ENCODE measurements around the gene SPPL2B. TPM values are rescaled to one million over a fixed set of nuclear protein-coding genes. Genes with fewer than 3 reads are reported as not detected.

Gene SPPL2B
- total RNA-seq (2011; cell fraction: chromatin; rRNA removed; ENCODE audit: low replicate concordance) = 147 and 415 TPM in 2 replicates
- 310 and 318 TPM in 2 replicates for total RNA-seq (2011; cell fraction: nucleolus; rRNA removed)
- total RNA-seq (2011; cell fraction: nucleoplasm; rRNA removed) = 175 and 195 TPM in 2 replicates
- 32.0 and 33.9 TPM in 2 replicates for total RNA-seq (2014; rRNA removed)
- 2.6 and 4.1 TPM in 2 replicates for total RNA-seq (2014; rRNA removed; fragmentation: Illumina TruSeq; extraction: Trizol)
- total RNA-seq (2015; rRNA removed; fragmentation: Illumina TruSeq; extraction: Trizol) = 15.1 and 16.9 TPM in 2 replicates
- total RNA-seq (2021) = 63.6 and 74.0 TPM in 2 replicates
- 24.9 and 30.0 TPM in 2 replicates for polyA plus RNA-seq (2011; rRNA removed)
- 28.7 and 44.8 TPM in 2 replicates for polyA plus RNA-seq (2011; cell fraction: cytosol; rRNA removed)
- 317 and 559 TPM in 2 replicates for polyA plus RNA-seq (2011; cell fraction: nucleus; rRNA removed)
- polyA plus RNA-seq (2012) = 67.0 and 110 TPM in 2 replicates
- 8.4 and 19.9 TPM in 2 replicates for polyA plus RNA-seq (2014; fragmentation: Illumina TruSeq; extraction: Trizol)
- under 1 TPM; 0.20 to 0.29 TPM for polyA plus RNA-seq (2014; fragmentation: Nextera tagmentation; extraction: Ambion mirVana)
- 62.9 and 81.2 TPM in 2 replicates for polyA plus RNA-seq (2014; rRNA removed)
- 3.4 and 6.9 TPM in 2 replicates for polyA minus RNA-seq (2011; rRNA and poly(A)+ RNA removed)
- polyA minus RNA-seq (2011; cell fraction: cytosol; rRNA and poly(A)+ RNA removed) = 14.0 and 22.7 TPM in 2 replicates
- 52.0 and 52.1 TPM in 2 replicates for polyA minus RNA-seq (2011; cell fraction: nucleus; rRNA and poly(A)+ RNA removed)
- percentile 61 among the genes with signal in this experiment for Bru-seq, nascent RNA
- BruChase-seq, experiment 1, labeled RNA remaining after a 2-hour chase = percentile 54 among the genes with signal in this experiment
- BruChase-seq, experiment 2, labeled RNA remaining after a 6-hour chase = percentile 62 among the genes with signal in this experiment
- long read RNA-seq, experiment 1, partial matches to known transcripts = 22 of 60 reads
- long read RNA-seq, experiment 1, other reads (novel, unspliced or antisense) = 35 of 60 reads
- long read RNA-seq, experiment 2, partial matches to known transcripts = 3 of 15 reads
- long read RNA-seq, experiment 2, other reads (novel, unspliced or antisense) = 7 of 15 reads
- long read RNA-seq, experiment 3, partial matches to known transcripts = 2 of 6 reads
- long read RNA-seq, experiment 3, other reads (novel, unspliced or antisense) = 1 of 6 reads

GRCh38 chr19:2328401-2329148 lies at the start of gene SPPL2B, which contains the start of gene LSM7:
Gene SPPL2B (plus strand): TSS chr19:2328684. CDS start chr19:2328710, 26 bp downstream.
Gene LSM7 (minus strand): TSS chr19:2328586. CDS start chr19:2328566, 20 bp downstream.
- Histone ChIP-seq H3K9me3 (replicated peaks; ENCODE audit: control insufficient read depth, insufficient read depth, low read depth, low read length) (no peaks in the 10 kb centered on the region), H3K9me1 (ENCODE audit: control insufficient read depth, insufficient read depth, low read length) (no peaks in the 10 kb centered on the region), H3K4me1 (replicated peaks in 1 of 2; ENCODE audit: control insufficient read depth in 2 of 2, insufficient read depth in 2 of 2, low read length in 2 of 2) (peaks cover 28 to 73% of the 10 kb centered on the region in 2 experiments; a peak in 4 of 5 replicates), H3K27ac (ENCODE audit: extremely low read depth, low read depth, low read length) (peak within 1 kb of the TSS; percentile 74), H3K4me2 (ENCODE audit: insufficient read depth, low read length) (peak within 1 kb of the TSS; percentile 88), H3K9ac (ENCODE audit: insufficient read depth in 1 of 2, low read depth in 2 of 2, low read length in 2 of 2) (peak within 1 kb of the TSS; percentile 90 to 99), H3K27me3 (ENCODE audit: control insufficient read depth in 2 of 2, insufficient read depth in 2 of 2, low read length in 2 of 2) (no peaks in the 10 kb centered on the region), H4K20me1 (replicated peaks; ENCODE audit: control insufficient read depth, insufficient read depth, low read length) (no peaks in the 10 kb centered on the region), H2AFZ (ENCODE audit: low read depth, low read length) (peak within 1 kb of the TSS; percentile 76), H3K36me3 (ENCODE audit: control insufficient read depth, insufficient read depth, low read length) (peaks cover 43% of the 10 kb centered on the region), H3K79me2 (ENCODE audit: control insufficient read depth, insufficient read depth, low read length) (peaks cover 83% of the 10 kb centered on the region), H3K4me3 (peak within 1 kb of the TSS; percentile 98)
- peak; percentile 86 for FAIRE-seq
- in situ Hi-C loops (cut with MboI) (no loop called here), intact Hi-C loops (cut with micrococcal nuclease) (loop anchor here (10.0 kb wide), 1 partner anchor 56 kb away; no protein-coding TSS in a partner anchor)
- CTCF ChIA-PET (ENCODE audit: low intra/inter-chr PET ratio) = no interaction called here
- no TSS peak for BruUV-seq (replicated peaks)
- peak; percentile 95 to 99 (median 97) for DNase-seq (ENCODE audit: extremely low read depth in 1 of 4, low spot score in 3 of 4)
- POLR2A ChIA-PET = interaction anchor here (0.6 to 2.2 kb wide), 4 partner anchors 11 to 83 kb away, joined by 3 to 13 read pairs (median 4); no protein-coding TSS in a partner anchor
- WGBS (ENCODE audit: insufficient coverage, low coverage, missing lambda C conversion rate) = under 1% methylated on average over 66 of the region's 89 CpGs
- ATAC-seq = peak; percentile 86
- TF ChIP-seq ZKSCAN8 (CRISPR knock-in tag; IDR thresholded peaks at IDR 0.05) = no peak
- peak; percentile 68; the same call in 1 of the 2 replicates for TF ChIP-seq SIN3B (IDR thresholded peaks at IDR 0.05; ENCODE audit: low read depth)
- no peak for TF ChIP-seq MYBL2 (IDR thresholded peaks at IDR 0.05; ENCODE audit: low read depth)
- TF ChIP-seq MYBL2 (CRISPR knock-in tag; IDR thresholded peaks at IDR 0.05; ENCODE audit: borderline replicate concordance) = no peak
- TF ChIP-seq NR4A1 (CRISPR knock-in tag; IDR thresholded peaks at IDR 0.05) = no peak
- TF ChIP-seq NR4A1 (tag; IDR thresholded peaks at IDR 0.05) = no peak
- TF ChIP-seq HDAC3 (IDR thresholded peaks at IDR 0.05; ENCODE audit: borderline replicate concordance, partially characterized antibody) = no peak
- no peak for TF ChIP-seq MTF1 (CRISPR knock-in tag; IDR thresholded peaks at IDR 0.05; ENCODE audit: borderline replicate concordance)
- no peak for TF ChIP-seq ZZZ3 (IDR thresholded peaks at IDR 0.05)
- no peak for TF ChIP-seq ZNF586 (CRISPR knock-in tag; conservative IDR thresholded peaks at IDR 0.05)
- TF ChIP-seq CBX2 (IDR thresholded peaks at IDR 0.05; ENCODE audit: insufficient read depth, low read length, poor library complexity, severe bottlenecking) = no peak
- TF ChIP-seq HSF4 (CRISPR knock-in tag; IDR thresholded peaks at IDR 0.05; ENCODE audit: borderline replicate concordance) = no peak
- no peak for TF ChIP-seq MCM5 (IDR thresholded peaks at IDR 0.05; ENCODE audit: low read depth)
- TF ChIP-seq MXI1 (IDR thresholded peaks at IDR 0.05; ENCODE audit: low read depth, low read length) = peak; percentile 59; the same call in 1 of the 2 replicates
- TF ChIP-seq PRPF4 (IDR thresholded peaks at IDR 0.05; ENCODE audit: insufficient read depth, low read depth, low read length, poor library complexity, severe bottlenecking) = no peak
- no peak for TF ChIP-seq ARID3B (CRISPR knock-in tag; IDR thresholded peaks at IDR 0.05; ENCODE audit: borderline replicate concordance)

Data from K562 (cell line).